Caco-2 (cell line): ENCODE measurements around the gene NETO1. TPM values are rescaled to one million over a fixed set of nuclear protein-coding genes. Genes with fewer than 3 reads are reported as not detected.

Experiments used
- BruUV-seq: library from RNA; stranded (reverse); fragments of 400-500 nt; replicated peaks from 2 replicates; lab custom pipeline; 2021; lab: Mats Ljungman, UMichigan
- CTCF ChIA-PET: fragments of 300-600 bp; sonication (Branson Sonifier 250); formaldehyde crosslinking; loops from one replicate; lab custom pipeline; 2022; ENCODE audit warnings: antibody characterized with exemption; lab: Charles Lee
- POLR2A ChIA-PET: fragments of 300-600 bp; sonication (Branson Sonifier 250); formaldehyde crosslinking; loops from one replicate; lab custom pipeline; 2022; ENCODE audit warnings: antibody characterized with exemption; lab: Charles Lee
- DNase-seq, 2 experiments: peaks; one replicate each; pipeline versions ENCODE4 v3.0.0 to v3.0.0-alpha.2; 2020 to 2022
- H3K27me3 ChIP-seq: replicated peaks from 2 replicates; pipeline ENCODE4 v1.6.0; 2011; ENCODE audit warnings: low read length; ENCODE audit not compliant: control insufficient read depth, insufficient read depth
- H3K36me3 ChIP-seq: 2 replicates; pipeline ENCODE4 v1.5.1; 2011; ENCODE audit warnings: low read length; ENCODE audit not compliant: control insufficient read depth, insufficient read depth
- H3K4me1 ChIP-seq: fragments of 250-450 bp; sonication (Bioruptor Pico); 2 replicates; pipeline ENCODE4 v1.5.1; 2020; ENCODE audit warnings: mild to moderate bottlenecking
- H3K4me3 ChIP-seq: 2 replicates; pipeline ENCODE4 v1.5.1; 2011; ENCODE audit warnings: low read depth, mild to moderate bottlenecking, control low read depth, low read length
- H3K9me3 ChIP-seq: fragments of 250-450 bp; sonication (Bioruptor Pico); 2 replicates; pipeline ENCODE4 v1.5.1; 2020; ENCODE audit warnings: mild to moderate bottlenecking, moderate library complexity
- H3K27ac Mint-ChIP-seq: one replicate; pipeline ENCODE4 v1.8.0; 2022; ENCODE audit warnings: mixed read lengths; ENCODE audit not compliant: unreplicated experiment
- H3K27me3 Mint-ChIP-seq: one replicate; pipeline ENCODE4 v1.8.0; 2022; ENCODE audit warnings: mixed read lengths; ENCODE audit not compliant: insufficient read depth, unreplicated experiment
- H3K36me3 Mint-ChIP-seq: one replicate; pipeline ENCODE4 v1.8.0; 2022; ENCODE audit warnings: mild to moderate bottlenecking, mixed read lengths; ENCODE audit not compliant: insufficient read depth, unreplicated experiment
- H3K4me1 Mint-ChIP-seq: one replicate; pipeline ENCODE4 v1.8.0; 2022; ENCODE audit warnings: low read depth, mixed read lengths; ENCODE audit not compliant: unreplicated experiment
- H3K4me3 Mint-ChIP-seq: one replicate; pipeline ENCODE4 v1.8.0; 2022; ENCODE audit warnings: mild to moderate bottlenecking, moderate library complexity, mixed read lengths; ENCODE audit not compliant: unreplicated experiment
- H3K9me3 Mint-ChIP-seq: one replicate; pipeline ENCODE4 v1.8.0; 2022; ENCODE audit warnings: mixed read lengths; ENCODE audit not compliant: unreplicated experiment
- CTCF ChIP-seq, 2 experiments: fragments of 200-600 bp in 1 of 2; IDR thresholded peaks; 1 replicate in 1 of 2; 2 replicates in 1 of 2; pipeline versions ENCODE4 v1.5.1 to v1.8.0; 2011 to 2022; ENCODE audit warnings: antibody characterized with exemption in 1 of 2, control low read depth in 1 of 2, inconsistent platforms in 1 of 2, low read depth in 1 of 2, low read length in 1 of 2, mild to moderate bottlenecking in 1 of 2, moderate library complexity in 1 of 2; ENCODE audit not compliant: insufficient read depth in 1 of 2, severe bottlenecking in 1 of 2, unreplicated experiment in 1 of 2
- intact Hi-C: fragments of 100-400 bp; cut with micrococcal nuclease; formaldehyde crosslinking; loops from one replicate; pipeline ENCODE4 v1.10.0; 2022; ENCODE audit not compliant: unreplicated experiment
- total RNA-seq: library from RNA; stranded (reverse); gene quantifications from 2 replicates; pipeline ENCODE4 v1.2.3, GENCODE V29; 2022

Gene NETO1
- total RNA-seq, 1 experiment from 2014 or later: not detected

GRCh38 chr18:72772916-72773315 is 94.9 kb downstream of the NETO1 start:
- H3K27me3 Mint-ChIP-seq: no peaks in the 10 kb centered on the region
- no peaks in the 10 kb centered on the region for H3K36me3 Mint-ChIP-seq
- H3K27me3 ChIP-seq: no peaks in the 10 kb centered on the region
- no peak overlapping the region for H3K27ac Mint-ChIP-seq
- CTCF ChIA-PET: no interaction called here
- H3K36me3 ChIP-seq: no peaks in the 10 kb centered on the region
- no peaks in the 10 kb centered on the region for H3K9me3 ChIP-seq
- no peak for DNase-seq
- H3K4me1 Mint-ChIP-seq: no peaks in the 10 kb centered on the region
- TF ChIP-seq CTCF (IDR thresholded peaks at IDR 0.05; ENCODE audit: insufficient read depth in 1 of 2, low read depth in 1 of 2, low read length in 1 of 2, severe bottlenecking in 1 of 2, unreplicated experiment in 1 of 2): no peak
- no peaks in the 10 kb centered on the region for H3K4me1 ChIP-seq
- H3K4me3 Mint-ChIP-seq: no peak overlapping the region
- no peaks in the 10 kb centered on the region for H3K9me3 Mint-ChIP-seq
- BruUV-seq: no TSS peak
- intact Hi-C loops: no loop called here
- no peak overlapping the region for H3K4me3 ChIP-seq
- POLR2A ChIA-PET: no interaction called here

GRCh38 chr18:72768681-72769229 is 99.0 kb downstream of the NETO1 start:
- Histone ChIP-seq H3K4me3 (no peak overlapping the region), H3K9me3 (no peaks in the 10 kb centered on the region), H3K4me1 (no peaks in the 10 kb centered on the region), H3K36me3 (no peaks in the 10 kb centered on the region), H3K27me3 (no peaks in the 10 kb centered on the region)
- no peak for TF ChIP-seq CTCF (IDR thresholded peaks at IDR 0.05; ENCODE audit: insufficient read depth in 1 of 2, low read depth in 1 of 2, low read length in 1 of 2, severe bottlenecking in 1 of 2, unreplicated experiment in 1 of 2)
- intact Hi-C loops: no loop called here
- no peak overlapping the region for H3K27ac Mint-ChIP-seq
- no peaks in the 10 kb centered on the region for H3K9me3 Mint-ChIP-seq
- ChIA-PET POLR2A (no interaction called here), CTCF (no interaction called here)
- DNase-seq: no peak
- H3K36me3 Mint-ChIP-seq: no peaks in the 10 kb centered on the region
- no peak overlapping the region for H3K4me3 Mint-ChIP-seq
- BruUV-seq: no TSS peak
- H3K4me1 Mint-ChIP-seq: no peaks in the 10 kb centered on the region
- H3K27me3 Mint-ChIP-seq: peaks cover 2% of the 10 kb centered on the region

- Histone ChIP-seq H3K36me3 (no peaks in the 10 kb centered on the region), H3K4me3 (no peak overlapping the region), H3K9me3 (no peaks in the 10 kb centered on the region), H3K4me1 (no peaks in the 10 kb centered on the region), H3K27me3 (no peaks in the 10 kb centered on the region)
- Mint-ChIP-seq H3K4me3 (no peak overlapping the region), H3K36me3 (no peaks in the 10 kb centered on the region), H3K4me1 (no peaks in the 10 kb centered on the region), H3K9me3 (no peaks in the 10 kb centered on the region), H3K27ac (no peak overlapping the region), H3K27me3 (peaks cover 2% of the 10 kb centered on the region)
- CTCF ChIA-PET: no interaction called here
- peak; percentile 43 to 47 for TF ChIP-seq CTCF (IDR thresholded peaks at IDR 0.05; ENCODE audit: insufficient read depth in 1 of 2, low read depth in 1 of 2, low read length in 1 of 2, severe bottlenecking in 1 of 2, unreplicated experiment in 1 of 2)
- peak in 1 of 2 experiments; percentile 38 for DNase-seq
- POLR2A ChIA-PET: no interaction called here
- intact Hi-C loops: loop anchor here (1.0 to 5.0 kb wide), 2 partner anchors 374 to 1080 kb away; no protein-coding TSS in a partner anchor
- BruUV-seq: no TSS peak
Observed at GRCh38 chr18:72762515-72763122, 105.2 kb downstream of the NETO1 start.
